GM20000 (cell line): ENCODE measurements around the gene ARHGAP22.

Experiments used
- DNase-seq: peaks from one replicate; pipeline ENCODE4 v3.0.0; 2012; ENCODE audit warnings: low spot score
- TF ChIP-seq, protein P1 (sequence below): IDR thresholded peaks from 2 replicates; pipeline ENCODE4 v1.5.1; 2012; ENCODE audit warnings: mild to moderate bottlenecking, control low read depth; ENCODE audit errors: extremely low read depth, missing control alignments

Gene ARHGAP22

GRCh38 chr10:48466611-48467240 is 138.1 kb downstream of the ARHGAP22 start:
- no peak for DNase-seq
- TF ChIP-seq, protein P1, sequence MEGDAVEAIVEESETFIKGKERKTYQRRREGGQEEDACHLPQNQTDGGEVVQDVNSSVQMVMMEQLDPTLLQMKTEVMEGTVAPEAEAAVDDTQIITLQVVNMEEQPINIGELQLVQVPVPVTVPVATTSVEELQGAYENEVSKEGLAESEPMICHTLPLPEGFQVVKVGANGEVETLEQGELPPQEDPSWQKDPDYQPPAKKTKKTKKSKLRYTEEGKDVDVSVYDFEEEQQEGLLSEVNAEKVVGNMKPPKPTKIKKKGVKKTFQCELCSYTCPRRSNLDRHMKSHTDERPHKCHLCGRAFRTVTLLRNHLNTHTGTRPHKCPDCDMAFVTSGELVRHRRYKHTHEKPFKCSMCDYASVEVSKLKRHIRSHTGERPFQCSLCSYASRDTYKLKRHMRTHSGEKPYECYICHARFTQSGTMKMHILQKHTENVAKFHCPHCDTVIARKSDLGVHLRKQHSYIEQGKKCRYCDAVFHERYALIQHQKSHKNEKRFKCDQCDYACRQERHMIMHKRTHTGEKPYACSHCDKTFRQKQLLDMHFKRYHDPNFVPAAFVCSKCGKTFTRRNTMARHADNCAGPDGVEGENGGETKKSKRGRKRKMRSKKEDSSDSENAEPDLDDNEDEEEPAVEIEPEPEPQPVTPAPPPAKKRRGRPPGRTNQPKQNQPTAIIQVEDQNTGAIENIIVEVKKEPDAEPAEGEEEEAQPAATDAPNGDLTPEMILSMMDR = no peak

GRCh38 chr10:48465860-48466521 is 138.9 kb downstream of the ARHGAP22 start:
- TF ChIP-seq, protein P1 = no peak
- DNase-seq = no peak

DNA sequence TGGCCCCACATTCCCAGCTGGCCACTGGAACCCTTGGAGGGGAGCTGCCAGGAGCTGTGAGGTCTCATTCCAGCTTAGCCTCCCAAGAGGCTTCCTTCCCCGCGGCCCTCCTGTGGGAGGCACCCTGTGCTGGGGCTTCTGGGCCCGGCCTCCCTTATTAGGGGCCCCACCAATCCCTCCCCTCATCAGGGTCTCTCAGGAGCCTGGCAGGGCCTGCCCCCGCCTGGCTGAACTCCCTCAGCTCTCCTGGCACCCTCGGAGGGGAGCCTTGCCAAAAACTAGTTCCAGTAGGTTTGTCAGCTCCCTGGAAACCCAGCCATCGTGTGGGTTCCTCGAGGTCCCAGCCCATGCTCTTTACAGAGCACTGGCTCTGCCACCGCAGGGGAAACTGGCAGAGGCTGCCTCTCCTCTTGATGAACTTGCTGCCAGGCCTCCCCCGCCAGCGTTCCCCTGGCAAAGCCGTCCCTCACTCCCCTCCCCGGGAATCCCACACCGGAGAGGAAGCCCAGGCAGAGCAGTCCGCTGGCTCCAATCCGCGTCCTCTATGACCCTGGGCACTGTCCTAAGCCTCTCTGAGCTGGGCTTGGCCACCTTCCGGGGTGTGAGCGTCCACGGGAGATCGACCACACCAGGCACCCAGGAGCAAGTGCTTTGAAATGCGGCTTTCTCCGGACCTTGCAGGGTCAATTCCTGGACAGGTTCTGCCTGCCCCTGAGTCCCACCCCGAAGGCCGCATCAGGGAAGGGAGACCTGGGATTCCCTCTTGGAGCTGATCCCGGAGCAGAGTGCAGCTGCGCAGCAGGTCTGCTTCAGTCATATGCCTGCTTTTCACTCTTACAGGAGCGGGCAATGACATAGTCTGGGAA is 139.8 kb downstream of the ARHGAP22 start:
- no peak for DNase-seq
- TF ChIP-seq, protein P1 = no peak

DNA sequence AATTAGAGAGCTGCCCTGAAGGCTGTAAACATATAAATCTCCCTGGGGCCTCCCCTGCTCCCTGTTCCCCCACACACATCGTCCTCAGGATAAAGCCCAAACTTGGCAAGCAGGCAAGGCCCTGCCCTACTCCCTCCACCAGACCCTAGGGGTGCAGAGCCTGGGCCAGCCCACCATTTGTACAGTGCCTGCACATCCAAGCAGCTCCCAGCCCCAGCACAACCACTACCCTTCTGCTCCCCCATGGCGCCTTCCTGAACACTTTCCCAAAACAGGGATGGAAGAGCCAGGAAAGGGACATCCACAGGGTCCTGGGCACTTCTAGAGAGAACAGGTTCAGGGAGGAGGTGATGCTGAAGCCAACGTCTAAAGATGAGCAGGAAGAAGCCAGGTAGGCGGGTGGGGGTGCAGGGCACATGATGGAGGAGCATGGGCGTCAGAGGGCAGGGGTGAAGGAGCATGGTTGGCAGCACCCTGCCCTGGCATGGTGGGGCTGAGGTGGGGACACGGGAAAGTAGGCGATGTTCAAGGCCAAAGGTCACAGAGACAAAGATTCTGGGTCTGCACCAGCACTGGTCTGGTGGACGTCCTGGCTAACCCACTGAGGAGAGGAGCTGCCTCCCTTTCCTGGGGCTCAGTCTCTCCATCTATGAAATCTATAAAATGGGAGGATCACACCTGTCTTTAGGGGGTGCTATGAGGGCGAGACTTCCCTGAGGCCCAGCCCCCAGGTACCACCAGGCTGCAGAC is 140.6 kb downstream of the ARHGAP22 start:
- TF ChIP-seq, protein P1 = no peak
- DNase-seq = no peak

- no peak for DNase-seq
- TF ChIP-seq, protein P1 = no peak
Measured at GRCh38 chr10:48463318-48464003, 141.4 kb downstream of the ARHGAP22 start.

DNA sequence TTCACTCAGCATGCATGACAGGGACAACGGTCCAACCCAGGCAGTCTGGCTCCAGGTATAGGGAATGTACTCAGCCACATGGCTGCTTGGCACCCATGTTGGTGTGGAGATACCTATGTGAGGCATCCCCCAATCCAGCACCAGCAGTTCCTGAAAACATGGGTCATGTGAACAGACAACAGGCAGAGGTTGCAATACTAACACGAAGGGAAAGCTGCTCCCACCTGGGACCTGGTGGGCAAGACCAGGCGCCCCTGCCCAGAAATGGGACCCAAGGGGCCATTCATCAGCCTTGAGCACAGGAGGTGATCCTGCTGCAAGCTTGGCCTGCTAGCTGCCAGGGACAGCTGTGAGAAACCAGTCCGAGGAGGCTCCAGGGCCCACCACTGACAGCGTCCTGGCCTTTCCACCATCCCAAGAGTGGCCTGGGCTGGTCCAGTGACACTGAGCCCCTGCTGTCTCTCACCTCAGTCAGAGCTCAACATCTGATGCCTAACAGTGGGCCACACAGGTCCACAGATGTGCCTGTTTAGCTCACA is 142.3 kb downstream of the ARHGAP22 start:
- TF ChIP-seq, protein P1 = no peak
- DNase-seq = no peak
